SJSA1 (cell line): ENCODE results near the gene FBXL19. TPM values are rescaled to one million over a fixed set of nuclear protein-coding genes. Genes with fewer than 3 reads are reported as not detected.
A peak's percentile ranks its signal among the peaks of the same experiment; 100 is the strongest.

ENCODE experiments used
- DNase-seq, 2 experiments: peaks; one replicate each; pipeline ENCODE4 v3.0.0-alpha.2; 2015 to 2020; ENCODE audit warnings: low spot score in 2 of 2, low read depth in 1 of 2
- H3K27ac ChIP-seq: fragments of 250-450 bp; sonication (Bioruptor Pico); 2 replicates; pipeline ENCODE4 v1.5.1; 2020; ENCODE audit warnings: mild to moderate bottlenecking, moderate library complexity
- H3K27me3 ChIP-seq: fragments of 250-450 bp; sonication (Bioruptor Pico); replicated peaks from 2 replicates; pipeline ENCODE4 v1.5.1; 2020; ENCODE audit warnings: mild to moderate bottlenecking, moderate library complexity
- H3K36me3 ChIP-seq: fragments of 250-450 bp; sonication (Bioruptor Pico); 2 replicates; pipeline ENCODE4 v1.5.1; 2020; ENCODE audit warnings: mild to moderate bottlenecking
- H3K4me1 ChIP-seq: fragments of 250-450 bp; sonication (Bioruptor Pico); replicated peaks from 2 replicates; pipeline ENCODE4 v1.6.1; 2021; ENCODE audit warnings: mild to moderate bottlenecking
- H3K4me3 ChIP-seq: fragments of 250-450 bp; sonication (Bioruptor Pico); 2 replicates; pipeline ENCODE4 v1.5.1; 2020; ENCODE audit warnings: mild to moderate bottlenecking
- H3K9me3 ChIP-seq: fragments of 250-450 bp; sonication (Bioruptor Pico); replicated peaks from 2 replicates; pipeline ENCODE4 v1.5.1; 2020; ENCODE audit warnings: mild to moderate bottlenecking
- total RNA-seq: library from RNA; depleted of rRNA; stranded (reverse); fragments of >200 nt; shearing (Covaris generic); gene quantifications from 2 replicates; pipeline ENCODE4 v1.2.3, GENCODE V29; 2014; rRNA removed

Gene FBXL19
- total RNA-seq, 1 experiment from 2014 or later: 8.9 TPM

DNA sequence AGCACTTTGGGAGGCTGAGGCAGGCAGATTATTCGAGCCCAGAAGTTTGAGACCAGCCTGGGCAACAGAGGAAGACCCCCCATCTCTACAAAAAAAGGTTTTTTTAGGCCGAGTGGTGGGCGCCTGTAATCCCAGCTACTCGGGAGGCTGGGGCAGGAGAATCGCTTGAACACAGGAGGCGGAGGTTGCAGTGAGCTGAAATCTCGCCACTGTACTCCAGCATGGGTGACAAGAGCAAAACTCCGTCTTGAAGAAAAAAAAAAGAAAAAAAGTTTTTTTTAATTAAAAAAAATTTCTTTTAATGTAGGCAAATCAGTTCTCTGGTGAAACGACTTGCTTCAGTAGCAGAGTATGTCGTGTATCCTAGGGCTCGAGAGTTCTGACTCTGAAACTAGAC is 72.6 kb downstream of the FBXL19 start:
- H3K4me1 ChIP-seq: peaks cover 23% of the 10 kb centered on the region
- no peak overlapping the region for H3K27ac ChIP-seq
- DNase-seq: no peak
- H3K36me3 ChIP-seq: no peaks in the 10 kb centered on the region
- no peaks in the 10 kb centered on the region for H3K27me3 ChIP-seq
- H3K9me3 ChIP-seq: no peaks in the 10 kb centered on the region
- peak overlapping the region; percentile 44; the same call in 1 of the 2 replicates for H3K4me3 ChIP-seq

DNA sequence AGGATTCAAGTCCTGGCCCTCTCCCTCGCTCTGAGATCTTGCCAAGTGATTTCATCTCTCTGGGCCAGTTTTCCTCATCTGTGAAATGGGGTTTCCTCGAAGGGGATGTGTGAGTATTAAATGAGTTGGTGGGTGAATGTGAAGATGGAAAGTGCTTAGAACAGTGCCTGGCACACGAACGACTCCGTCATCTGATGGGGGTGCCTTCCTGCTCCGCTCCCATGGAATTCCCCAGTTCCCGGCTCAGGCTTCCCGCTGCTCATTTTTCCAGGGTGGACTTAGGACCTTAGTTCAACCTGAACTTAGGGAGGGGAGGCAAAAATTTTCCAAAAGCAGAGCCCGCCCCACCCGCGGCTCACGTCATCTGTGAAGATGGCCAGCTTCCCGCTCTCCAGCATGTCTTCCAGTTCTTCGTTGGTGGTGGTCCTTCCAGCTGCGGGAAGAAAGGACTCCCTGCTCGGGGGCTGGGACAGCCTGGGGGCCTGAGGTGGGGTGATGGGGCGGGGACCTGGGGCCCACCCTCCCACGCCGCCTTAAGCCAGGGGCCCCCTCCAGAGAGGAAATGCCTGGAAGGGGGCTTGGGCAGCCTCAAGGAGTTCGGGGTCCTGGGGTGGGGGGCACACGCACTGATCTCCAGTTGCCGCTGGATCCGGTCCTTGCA is 73.1 kb downstream of the FBXL19 start:
- Histone ChIP-seq H3K4me3 (peak overlapping the region; percentile 44), H3K9me3 (no peaks in the 10 kb centered on the region), H3K4me1 (peaks cover 23% of the 10 kb centered on the region), H3K27me3 (no peaks in the 10 kb centered on the region), H3K36me3 (no peaks in the 10 kb centered on the region), H3K27ac (peak overlapping the region; percentile 69)
- peak; percentile 30 to 47 for DNase-seq

GRCh38 chr16:30996985-30997724 is 73.8 kb downstream of the FBXL19 start:
- no peaks in the 10 kb centered on the region for H3K27me3 ChIP-seq
- H3K9me3 ChIP-seq: no peaks in the 10 kb centered on the region
- peak; percentile 76 to 86 for DNase-seq
- no peaks in the 10 kb centered on the region for H3K36me3 ChIP-seq
- peaks cover 23% of the 10 kb centered on the region for H3K4me1 ChIP-seq
- H3K27ac ChIP-seq: peak overlapping the region; percentile 77
- peak overlapping the region; percentile 44 for H3K4me3 ChIP-seq

DNA sequence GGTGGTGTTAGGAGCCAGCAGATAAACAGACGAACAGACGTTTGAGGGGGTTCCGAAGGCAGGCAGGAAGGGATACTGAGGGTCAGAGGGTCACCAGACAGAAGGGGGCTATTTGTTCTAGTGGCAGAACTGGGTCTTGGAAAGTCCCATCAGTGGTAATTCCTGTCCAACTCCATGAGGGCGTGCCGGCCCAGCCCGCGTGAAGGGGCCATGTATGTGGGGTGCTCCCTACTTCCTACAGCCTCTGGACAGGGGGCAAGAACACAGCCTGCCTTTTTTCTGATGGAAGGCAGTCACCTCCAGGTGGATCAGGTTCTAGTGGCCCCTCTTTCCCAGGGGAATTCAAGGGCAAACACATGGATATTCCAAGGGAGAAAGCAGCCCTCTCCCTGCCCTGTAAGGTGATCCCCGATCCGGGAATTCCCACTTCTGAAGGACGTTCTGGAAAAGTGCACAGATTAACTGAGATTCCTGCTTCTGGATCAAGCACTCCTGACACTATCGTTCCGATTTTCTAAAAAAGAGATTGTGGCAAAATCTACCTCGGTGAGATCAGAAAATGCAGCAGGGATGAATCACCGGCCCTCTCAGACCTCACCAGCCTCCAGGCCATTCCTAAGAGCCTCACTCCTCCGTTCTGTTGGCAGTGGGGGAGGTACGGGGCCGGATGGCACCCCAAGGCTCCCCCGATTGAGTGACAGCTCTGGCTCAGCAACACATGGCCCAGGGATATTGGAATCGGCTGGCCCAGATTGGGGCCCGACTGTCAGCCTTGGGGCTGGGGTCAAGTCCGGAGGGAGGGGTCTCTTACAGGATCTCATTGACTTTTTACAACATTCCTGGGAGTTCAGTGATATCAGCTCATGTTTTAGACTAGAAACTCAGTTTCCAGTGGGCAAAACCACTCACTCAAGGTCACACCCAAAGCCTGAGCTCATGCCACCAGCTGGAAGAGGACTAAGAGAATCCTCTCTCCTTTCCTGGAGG is 74.6 kb downstream of the FBXL19 start:
- H3K4me3 ChIP-seq: peak overlapping the region; percentile 44
- peak; percentile 78 to 80 for DNase-seq
- peaks cover 23% of the 10 kb centered on the region for H3K4me1 ChIP-seq
- no peaks in the 10 kb centered on the region for H3K9me3 ChIP-seq
- no peaks in the 10 kb centered on the region for H3K36me3 ChIP-seq
- H3K27me3 ChIP-seq: no peaks in the 10 kb centered on the region
- H3K27ac ChIP-seq: peak overlapping the region; percentile 77

Other genes with a start within 250 kb of the FBXL19 start
- gene SRCAP, start 224.4 kb upstream of the FBXL19 start, total RNA-seq: 9.4 and 14.3 TPM in 2 replicates
- gene PHKG2, start 175.1 kb upstream of the FBXL19 start, total RNA-seq: 35.3 and 39.0 TPM in 2 replicates
- 1.1 and 9.5 TPM in 2 replicates for gene CFAP119, start 161.5 kb upstream of the FBXL19 start, total RNA-seq
- gene RNF40, start 161.2 kb upstream of the FBXL19 start, total RNA-seq: 70.7 and 103 TPM in 2 replicates
- 13.2 and 19.6 TPM in 2 replicates for gene ZNF629, start 136.4 kb upstream of the FBXL19 start, total RNA-seq
- gene BCL7C, start 29.5 kb upstream of the FBXL19 start, total RNA-seq: 52.8 and 58.5 TPM in 2 replicates
- gene CTF1, start 27.0 kb upstream of the FBXL19 start, total RNA-seq: 1.3 and 3.5 TPM in 2 replicates
- 8.7 and 9.1 TPM in 2 replicates for gene ORAI3, start 25.5 kb downstream of the FBXL19 start, total RNA-seq
- gene SETD1A, start 34.2 kb downstream of the FBXL19 start, total RNA-seq: 0.60 and 2.2 TPM in 2 replicates
- gene HSD3B7, start 61.6 kb downstream of the FBXL19 start, total RNA-seq: 4.1 and 7.8 TPM in 2 replicates
- 0.05 and 0.06 TPM in 2 replicates for gene STX1B, start 87.1 kb downstream of the FBXL19 start, total RNA-seq
- gene STX4, start 110.0 kb downstream of the FBXL19 start, total RNA-seq: 5.2 and 11.8 TPM in 2 replicates
- 13.2 and 16.0 TPM in 2 replicates for gene ZNF668, start 150.7 kb downstream of the FBXL19 start, total RNA-seq
- 6.7 and 13.3 TPM in 2 replicates for gene ZNF646, start 150.8 kb downstream of the FBXL19 start, total RNA-seq
- gene PRSS53, start 165.4 kb downstream of the FBXL19 start, total RNA-seq: 1.9 and 2.6 TPM in 2 replicates
- 119 and 140 TPM in 2 replicates for gene VKORC1, start 171.2 kb downstream of the FBXL19 start, total RNA-seq
- gene BCKDK, start 184.8 kb downstream of the FBXL19 start, total RNA-seq: 19.1 and 20.8 TPM in 2 replicates
- 32.3 and 45.2 TPM in 2 replicates for gene KAT8, start 194.1 kb downstream of the FBXL19 start, total RNA-seq
- gene PRSS8, start 212.2 kb downstream of the FBXL19 start, total RNA-seq: not detected in 2 replicates
- gene PRSS36, start 226.5 kb downstream of the FBXL19 start, total RNA-seq: 0.18 and 0.38 TPM in 2 replicates